GM19023 (cell line): ENCODE measurements around the gene TMCC1.

Experiments
- ATAC-seq: cut with Tn5 transposase; IDR thresholded peaks from one replicate; pipeline ENCODE4 v1.9.1; 2021; ENCODE audit warnings: mild to moderate bottlenecking, moderate library complexity; ENCODE audit not compliant: unreplicated experiment

Gene TMCC1

GRCh38 chr3:129627350-129628168 is 266.0 kb downstream of the TMCC1 start:
- ATAC-seq: peak; percentile 39

GRCh38 chr3:129626744-129627349 is 266.7 kb downstream of the TMCC1 start:
- peak; percentile 92 for ATAC-seq

DNA sequence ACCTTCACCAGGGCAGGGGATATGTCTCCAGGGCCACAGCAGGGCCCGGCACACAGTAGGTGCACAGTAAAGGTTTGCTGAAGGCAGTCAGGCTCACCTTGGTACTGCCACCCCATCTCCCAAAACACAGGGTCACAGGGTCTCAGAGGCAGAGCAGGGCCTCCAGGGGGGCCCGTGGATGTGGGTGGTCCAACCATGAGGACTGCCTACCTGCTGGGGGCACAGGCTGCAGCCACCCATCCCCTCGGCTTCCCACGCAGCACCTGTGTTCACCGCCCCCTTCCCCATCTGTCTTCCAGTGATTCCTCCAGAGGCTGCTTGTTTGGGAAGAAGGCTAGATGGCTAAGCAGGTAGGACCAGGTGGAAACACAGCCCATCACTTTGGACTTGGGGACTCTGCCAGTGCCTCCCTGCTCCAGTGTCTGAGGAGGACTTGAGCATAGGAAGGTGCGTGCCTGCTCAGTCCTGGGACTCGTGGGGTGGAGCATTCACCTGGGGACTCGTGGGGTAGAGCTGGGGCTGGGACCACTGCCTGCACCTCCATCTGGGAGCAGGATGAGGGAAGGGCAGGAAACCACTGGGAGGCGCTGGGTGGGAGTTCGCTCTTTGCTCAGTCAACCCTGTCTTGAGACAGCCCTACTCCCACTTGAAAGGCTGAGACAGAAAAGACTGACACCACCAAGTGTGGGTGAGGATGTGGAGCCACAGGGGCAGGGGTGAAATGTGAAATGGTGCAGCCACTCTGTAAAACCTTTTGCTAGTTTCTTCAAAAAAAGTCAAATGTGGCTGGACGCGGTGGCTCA is 268.2 kb downstream of the TMCC1 start:
- no peak for ATAC-seq

DNA sequence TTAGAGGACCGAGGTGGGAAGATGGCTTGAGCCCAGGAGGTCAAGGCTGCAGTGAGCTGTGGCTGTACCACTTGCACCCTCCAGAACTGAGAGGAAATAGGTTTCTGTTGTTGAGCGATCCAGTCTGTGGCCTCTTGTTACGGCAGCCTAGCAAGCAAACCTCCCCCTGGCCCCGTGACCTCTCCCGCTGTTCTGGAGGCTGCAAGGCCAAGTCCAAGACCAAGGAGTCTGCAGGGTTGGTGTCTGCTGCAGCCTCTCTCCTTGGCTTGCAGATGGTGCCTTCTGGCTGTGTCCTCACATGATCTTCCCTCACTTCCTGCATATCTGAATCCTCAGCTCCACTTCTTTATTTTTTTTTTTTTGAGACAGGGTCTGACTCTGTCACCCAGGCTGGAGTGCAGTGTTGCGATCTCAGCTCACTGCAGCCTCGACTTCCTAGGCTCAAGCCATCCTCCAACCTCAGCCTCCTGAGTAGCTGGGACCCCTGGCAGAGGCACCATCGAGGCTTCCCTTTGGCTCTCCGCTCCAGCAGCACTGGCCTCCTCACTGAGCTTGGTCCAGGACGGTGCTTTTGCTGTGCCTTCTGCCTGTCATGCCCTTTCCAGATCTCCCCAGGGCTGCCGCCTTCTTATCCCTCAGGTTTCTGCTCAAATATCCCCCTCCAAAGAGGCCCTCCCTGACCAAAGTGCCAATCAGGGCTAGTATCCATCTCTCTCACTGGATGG is 269.0 kb downstream of the TMCC1 start:
- ATAC-seq: no peak

DNA sequence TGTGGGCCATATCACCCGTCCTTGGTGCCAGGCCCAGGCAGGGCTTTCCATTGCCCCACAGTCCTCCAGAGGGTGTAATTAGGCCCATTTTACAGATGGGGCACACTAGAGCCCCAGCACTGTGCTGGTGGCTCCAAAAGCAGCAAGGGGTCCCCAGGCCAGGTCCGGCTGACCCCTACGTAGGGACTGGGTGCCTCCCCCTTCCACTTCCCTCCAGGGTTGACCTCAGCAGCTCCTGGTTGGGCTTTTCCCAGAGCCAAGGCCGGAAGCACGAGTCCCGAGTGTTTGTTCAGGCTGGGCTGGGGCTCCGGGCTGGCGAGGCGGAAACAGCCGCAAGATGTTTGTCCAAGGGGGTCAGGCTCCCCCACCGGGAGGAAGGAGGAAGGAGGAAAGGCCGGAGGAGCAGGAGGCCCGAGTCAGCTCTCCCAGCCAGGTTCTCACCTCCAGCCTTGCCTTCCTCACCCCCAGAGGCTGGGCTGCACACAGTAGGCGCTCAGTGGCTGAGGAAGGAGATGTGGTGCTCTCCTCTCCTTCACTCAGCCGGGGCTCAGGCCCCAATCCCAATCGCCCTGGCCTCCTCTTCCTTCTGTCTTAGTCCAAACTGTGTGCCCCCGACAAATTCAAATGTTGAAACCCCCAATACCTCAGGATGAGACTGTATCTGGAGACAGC is 269.9 kb downstream of the TMCC1 start:
- no peak for ATAC-seq

GRCh38 chr3:129622933-129623332 is 270.6 kb downstream of the TMCC1 start:
- ATAC-seq: no peak

DNA sequence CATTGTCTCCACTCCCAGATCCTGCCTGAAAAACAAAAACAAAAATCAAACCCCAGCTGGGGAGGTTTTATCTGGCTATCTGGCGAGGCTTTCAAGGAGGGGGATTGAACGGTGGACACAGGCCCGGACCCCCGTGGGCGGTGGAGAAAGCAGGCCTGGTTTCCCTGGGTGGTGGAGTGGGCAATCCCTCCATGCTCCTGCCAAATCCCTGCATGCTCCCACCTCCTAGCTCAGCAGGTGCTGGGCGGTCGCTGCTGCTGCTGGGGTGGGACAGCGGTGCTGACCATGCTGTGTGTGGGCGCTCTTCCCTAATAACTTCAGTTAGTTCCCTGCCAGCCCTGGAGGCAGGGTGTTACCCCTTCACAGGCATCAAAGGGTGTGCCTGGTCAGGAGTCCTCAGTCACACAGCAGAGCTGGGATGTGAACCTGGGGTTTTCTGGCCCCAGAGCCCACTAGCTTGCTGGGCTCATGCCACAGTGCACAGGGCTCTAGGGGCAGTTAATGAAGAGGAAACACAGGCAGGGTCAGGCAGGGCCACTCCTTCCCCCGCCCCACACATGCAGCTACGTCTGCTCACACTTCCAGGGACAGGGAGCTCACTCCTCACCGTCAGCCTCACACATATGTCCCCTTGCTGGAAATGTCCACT is 271.2 kb downstream of the TMCC1 start:
- ATAC-seq: no peak

GRCh38 chr3:129621626-129622225 is 271.8 kb downstream of the TMCC1 start:
- ATAC-seq: no peak

- ATAC-seq: no peak
These were observed 272.5 kb downstream of the TMCC1 start for GRCh38 chr3:129620828-129621559.

DNA sequence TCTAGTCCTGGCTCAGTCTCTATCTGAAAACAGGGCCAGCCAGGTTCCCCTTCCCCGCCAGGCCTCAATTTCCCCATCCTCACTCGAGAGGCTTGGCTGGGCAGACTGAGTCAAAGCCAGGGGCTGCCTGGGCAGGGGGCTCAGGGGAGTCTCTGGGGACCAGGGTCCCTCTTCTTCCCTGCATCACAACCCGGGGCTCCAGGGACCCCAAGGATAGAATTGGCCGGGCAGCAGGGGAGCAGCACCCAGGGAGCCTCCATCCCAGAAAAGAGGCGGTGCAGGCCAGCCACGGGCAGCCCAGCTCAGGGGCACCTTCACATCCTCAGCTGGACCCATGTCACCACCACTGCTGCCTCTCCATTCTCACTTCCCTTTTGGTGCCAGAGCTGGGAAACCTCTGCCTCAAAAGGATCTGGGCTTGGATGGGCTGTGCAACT is 273.8 kb downstream of the TMCC1 start:
- no peak for ATAC-seq

- ATAC-seq: no peak
These were observed 274.4 kb downstream of the TMCC1 start for GRCh38 chr3:129618901-129619671.

GRCh38 chr3:129618186-129618820 is 275.2 kb downstream of the TMCC1 start:
- no peak for ATAC-seq

DNA sequence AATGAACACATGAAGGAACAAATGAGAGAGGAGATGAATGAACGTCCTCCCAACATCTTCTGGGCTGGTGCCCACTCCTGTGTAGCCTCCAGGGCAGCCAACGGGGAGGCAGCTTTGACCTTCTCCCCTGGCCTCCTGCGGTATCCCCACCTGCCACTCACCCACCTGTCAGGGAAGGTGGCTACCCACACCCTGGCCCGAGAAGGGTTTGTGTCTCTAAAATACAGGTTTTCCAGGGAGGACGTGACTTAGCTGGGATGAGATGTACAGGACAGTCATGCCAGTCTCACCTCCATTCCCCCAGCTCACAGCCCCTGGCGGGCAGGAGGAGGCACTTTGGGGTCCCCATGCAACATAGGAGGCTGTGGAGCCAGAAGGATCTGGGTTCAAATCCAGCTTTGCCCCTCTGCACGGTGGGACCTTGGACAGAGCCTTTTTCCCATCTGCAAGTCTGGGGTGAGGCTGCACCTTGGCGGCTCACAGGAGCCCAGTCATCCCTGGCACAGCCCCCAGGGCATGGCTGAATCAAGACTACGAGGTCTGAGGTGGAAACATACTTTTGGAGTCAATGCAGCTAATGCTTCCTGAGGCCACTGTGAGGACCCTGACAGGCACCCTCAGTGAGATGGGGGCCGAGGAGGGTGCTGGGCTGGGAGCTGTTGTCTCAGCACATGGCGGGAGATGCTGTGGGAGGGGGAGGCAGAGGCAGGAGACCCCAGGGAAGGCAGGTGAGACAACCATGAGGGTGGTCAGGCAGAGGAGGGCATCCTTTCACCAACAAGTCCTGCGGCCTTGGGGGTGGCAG is 275.9 kb downstream of the TMCC1 start:
- no peak for ATAC-seq

GRCh38 chr3:129616713-129617112 is 276.8 kb downstream of the TMCC1 start:
- ATAC-seq: peak; percentile 46

GRCh38 chr3:129616291-129616690 is 277.2 kb downstream of the TMCC1 start:
- ATAC-seq: no peak

DNA sequence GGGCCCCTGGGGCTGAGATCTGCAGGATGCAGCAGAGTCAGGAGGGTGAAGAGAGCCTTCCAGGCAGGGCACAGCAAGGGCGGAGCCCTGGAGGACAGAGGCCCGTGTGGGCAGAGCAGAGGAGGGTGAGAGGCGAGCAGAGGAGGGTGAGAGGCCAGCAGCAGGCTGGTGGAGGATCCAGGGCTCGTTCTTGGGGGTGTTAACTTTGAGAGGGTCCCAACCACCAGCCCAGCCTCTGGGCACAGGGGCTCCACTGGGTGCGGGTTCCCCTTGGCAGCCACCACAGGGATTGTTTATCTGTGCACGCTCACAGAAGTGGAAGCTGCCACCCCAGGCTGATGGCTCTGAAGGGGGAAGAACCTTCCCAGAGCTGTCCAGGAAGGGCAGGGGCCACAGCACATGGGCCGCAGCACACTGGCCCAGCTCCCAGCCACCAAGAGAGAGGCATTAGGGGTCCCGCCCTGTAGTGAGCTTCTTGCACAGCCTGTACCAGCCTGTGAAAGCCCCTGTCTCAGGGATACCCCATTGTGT is 277.7 kb downstream of the TMCC1 start:
- no peak for ATAC-seq
